WTC11 (cell line): ENCODE results near the gene BCAS3. TPM values are rescaled to one million over a fixed set of nuclear protein-coding genes. Genes with fewer than 3 reads are reported as not detected.

ENCODE experiments used
- ATAC-seq: fragments of 200-7000 bp; cut with Tn5 transposase; 2 replicates; pipeline ENCODE4 v1.10.0; 2021; ENCODE audit warnings: mild to moderate bottlenecking, moderate library complexity
- CTCF ChIA-PET: fragments of 300-600 bp; sonication (Branson Sonifier 250); formaldehyde crosslinking; loops from one replicate; lab custom pipeline; 2021; ENCODE audit warnings: antibody characterized with exemption; lab: Charles Lee
- POLR2A ChIA-PET: fragments of 350-600 bp; sonication (Branson Sonifier 250); formaldehyde crosslinking; loops from one replicate; lab custom pipeline; 2021; ENCODE audit warnings: antibody characterized with exemption; lab: Charles Lee
- DNase-seq: peaks from one replicate; pipeline ENCODE4 v3.0.0; 2021; ENCODE audit warnings: low spot score
- H3K27ac Mint-ChIP-seq: 2 replicates; pipeline ENCODE4 v1.8.0; 2021; ENCODE audit warnings: mixed read lengths
- H3K27me3 Mint-ChIP-seq: 2 replicates; pipeline ENCODE4 v1.8.0; 2021; ENCODE audit warnings: low read depth, mild to moderate bottlenecking, moderate library complexity, mixed read lengths
- H3K36me3 Mint-ChIP-seq: 2 replicates; pipeline ENCODE4 v1.8.0; 2021; ENCODE audit warnings: mixed read lengths
- H3K4me1 Mint-ChIP-seq: 2 replicates; pipeline ENCODE4 v1.8.0; 2022; ENCODE audit warnings: mixed read lengths
- H3K4me3 Mint-ChIP-seq: 2 replicates; pipeline ENCODE4 v1.8.0; 2021; ENCODE audit warnings: mild to moderate bottlenecking, moderate library complexity, mixed read lengths
- H3K9me3 Mint-ChIP-seq: 2 replicates; pipeline ENCODE4 v1.8.0; 2021; ENCODE audit warnings: mixed read lengths
- ATF1 ChIP-seq: sonication (generic); formaldehyde crosslinking; IDR thresholded peaks from 2 replicates; pipeline ENCODE4 v1.8.1; 2023; ENCODE audit warnings: mild to moderate bottlenecking, moderate library complexity, missing genetic modification reagents
- ATF6 ChIP-seq: sonication (generic); formaldehyde crosslinking; IDR thresholded peaks from 2 replicates; pipeline ENCODE4 v1.8.1; 2023; ENCODE audit warnings: mild to moderate bottlenecking, missing genetic modification reagents
- CDX4 ChIP-seq: fragments of 250-450 bp; sonication (Bioruptor Pico); IDR thresholded peaks from 2 replicates; pipeline ENCODE4 v1.9.0; 2021; ENCODE audit warnings: moderate library complexity, mild to moderate bottlenecking, inconsistent platforms, borderline replicate concordance
- CREM ChIP-seq: sonication (generic); formaldehyde crosslinking; IDR thresholded peaks from 2 replicates; pipeline ENCODE4 v1.8.1; 2022; ENCODE audit warnings: mild to moderate bottlenecking, missing genetic modification reagents, moderate library complexity
- E2F5 ChIP-seq: sonication (generic); formaldehyde crosslinking; IDR thresholded peaks from 2 replicates; pipeline ENCODE4 v1.8.1; 2022; ENCODE audit warnings: mild to moderate bottlenecking, moderate library complexity, missing genetic modification reagents
- EMX1 ChIP-seq: fragments of 250-450 bp; sonication (Bioruptor Pico); IDR thresholded peaks from 2 replicates; pipeline ENCODE4 v1.8.0; 2021; ENCODE audit warnings: mild to moderate bottlenecking
- FOXP4 ChIP-seq: sonication (generic); formaldehyde crosslinking; IDR thresholded peaks from 2 replicates; pipeline ENCODE4 v1.8.0; 2022; ENCODE audit warnings: mild to moderate bottlenecking, missing genetic modification reagents
- JAZF1 ChIP-seq: fragments of 250-450 bp; sonication (Bioruptor Pico); IDR thresholded peaks from 2 replicates; pipeline ENCODE4 v1.9.0; 2021; ENCODE audit warnings: moderate library complexity, mild to moderate bottlenecking, inconsistent platforms
- KAT7 ChIP-seq: sonication (generic); formaldehyde crosslinking; IDR thresholded peaks from 2 replicates; pipeline ENCODE4 v1.8.1; 2023; ENCODE audit warnings: missing genetic modification reagents, mild to moderate bottlenecking, borderline replicate concordance
- MLX ChIP-seq: sonication (generic); formaldehyde crosslinking; IDR thresholded peaks from 2 replicates; pipeline ENCODE4 v1.8.1; 2023; ENCODE audit warnings: mild to moderate bottlenecking, missing genetic modification reagents, moderate library complexity
- MXD4 ChIP-seq: fragments of 250-450 bp; sonication (Bioruptor Pico); IDR thresholded peaks from 2 replicates; pipeline ENCODE4 v1.8.0; 2021; ENCODE audit warnings: mild to moderate bottlenecking, moderate library complexity, borderline replicate concordance
- MYBL2 ChIP-seq: sonication (generic); formaldehyde crosslinking; IDR thresholded peaks from 2 replicates; pipeline ENCODE4 v1.8.1; 2023; ENCODE audit warnings: mild to moderate bottlenecking, moderate library complexity, missing genetic modification reagents
- NFYB ChIP-seq: sonication (generic); formaldehyde crosslinking; conservative IDR thresholded peaks from 2 replicates; pipeline ENCODE4 v1.8.0; 2022; ENCODE audit warnings: low read depth, missing genetic modification reagents
- SOX15 ChIP-seq: fragments of 250-450 bp; sonication (Bioruptor Pico); IDR thresholded peaks from 2 replicates; pipeline ENCODE4 v1.9.0; 2021; ENCODE audit warnings: mild to moderate bottlenecking
- SP1 ChIP-seq: sonication (generic); formaldehyde crosslinking; conservative IDR thresholded peaks from 2 replicates; pipeline ENCODE4 v1.8.1; 2022; ENCODE audit warnings: missing genetic modification reagents
- STAT6 ChIP-seq: sonication (generic); formaldehyde crosslinking; conservative IDR thresholded peaks from 2 replicates; pipeline ENCODE4 v1.8.1; 2023; ENCODE audit warnings: mild to moderate bottlenecking, low read depth, missing genetic modification reagents, moderate library complexity
- TP53 ChIP-seq: sonication (generic); formaldehyde crosslinking; IDR thresholded peaks from 2 replicates; pipeline ENCODE4 v1.8.1; 2023; ENCODE audit warnings: mild to moderate bottlenecking, missing genetic modification reagents
- ZNF232 ChIP-seq: sonication (generic); formaldehyde crosslinking; IDR thresholded peaks from 2 replicates; pipeline ENCODE4 v1.8.0; 2022; ENCODE audit warnings: mild to moderate bottlenecking, missing genetic modification reagents
- ZNF396 ChIP-seq: fragments of 250-450 bp; sonication (Bioruptor Pico); IDR thresholded peaks from 2 replicates; pipeline ENCODE4 v1.8.0; 2021; ENCODE audit warnings: mild to moderate bottlenecking, moderate library complexity, borderline replicate concordance
- total RNA-seq: library from RNA; stranded (reverse); gene quantifications from 3 replicates; pipeline ENCODE4 v1.2.3, GENCODE V29; 2021

The BCAS3 gene
- total RNA-seq, 1 experiment from 2014 or later, result 15.5 TPM

- TF ChIP-seq MLX, result no peak
- no peak for TF ChIP-seq ZNF396 (CRISPR knock-in tag)
- TF ChIP-seq MXD4, result no peak
- no peak for TF ChIP-seq KAT7 (CRISPR knock-in tag)
- TF ChIP-seq JAZF1 (CRISPR knock-in tag), result no peak
- H3K4me3 Mint-ChIP-seq, result no peak overlapping the region
- CTCF ChIA-PET, result interaction anchor here (1.1 kb wide), 1 partner anchor 89 kb away, joined by 3 read pairs; no protein-coding TSS in a partner anchor
Measured at GRCh38 chr17:61260071-61260797, 582.6 kb downstream of the BCAS3 start.

GRCh38 chr17:61261001-61261637, 583.5 kb downstream of the BCAS3 start:
- ChIA-PET CTCF (interaction anchor here (1.1 to 1.8 kb wide), 2 partner anchors 88 to 98 kb away, joined by 3 to 5 read pairs; no protein-coding TSS in a partner anchor), POLR2A (no interaction called here)
- ATAC-seq (no peak), DNase-seq (no peak)
- H3K27me3 Mint-ChIP-seq, result no peaks in the 10 kb centered on the region
- H3K9me3 Mint-ChIP-seq, result no peaks in the 10 kb centered on the region
- no peaks in the 10 kb centered on the region for H3K36me3 Mint-ChIP-seq
- no peak overlapping the region for H3K4me3 Mint-ChIP-seq
- no peak for TF ChIP-seq MXD4
- TF ChIP-seq CDX4 (CRISPR knock-in tag), result no peak
- TF ChIP-seq SP1 (CRISPR knock-in tag), result no peak
- TF ChIP-seq STAT6 (CRISPR knock-in tag), result no peak
- no peak for TF ChIP-seq MYBL2
- TF ChIP-seq SOX15, result no peak
- no peak for TF ChIP-seq E2F5
- no peak for TF ChIP-seq TP53 (CRISPR knock-in tag)
- no peak for TF ChIP-seq NFYB (CRISPR knock-in tag)
- peaks cover 7% of the 10 kb centered on the region for H3K4me1 Mint-ChIP-seq
- no peak overlapping the region for H3K27ac Mint-ChIP-seq

More at GRCh38 chr17:61260071-61260797, 582.6 kb downstream of the BCAS3 start:
- no peaks in the 10 kb centered on the region for H3K36me3 Mint-ChIP-seq
- no peaks in the 10 kb centered on the region for H3K9me3 Mint-ChIP-seq
- DNase-seq (no peak), ATAC-seq (no peak)
- 0 out of 2 replicates have a peak overlapping the region, but pooled peaks have one; percentile 29 for H3K27ac Mint-ChIP-seq
- peaks cover 7% of the 10 kb centered on the region for H3K4me1 Mint-ChIP-seq
- no peaks in the 10 kb centered on the region for H3K27me3 Mint-ChIP-seq
- POLR2A ChIA-PET, result no interaction called here

- H3K36me3 Mint-ChIP-seq, result no peaks in the 10 kb centered on the region
- POLR2A ChIA-PET, result no interaction called here
- TF ChIP-seq ATF1 (CRISPR knock-in tag) (no peak), NFYB (CRISPR knock-in tag) (no peak), CREM (CRISPR knock-in tag) (no peak), ZNF232 (CRISPR knock-in tag) (no peak), FOXP4 (CRISPR knock-in tag) (no peak), ATF6 (CRISPR knock-in tag) (no peak), EMX1 (CRISPR knock-in tag) (no peak)
Measured at GRCh38 chr17:61265397-61265796, 587.7 kb downstream of the BCAS3 start.

More at GRCh38 chr17:61265397-61265796, 587.7 kb downstream of the BCAS3 start:
- no peak for DNase-seq
- peaks cover 6% of the 10 kb centered on the region for H3K4me1 Mint-ChIP-seq
- H3K9me3 Mint-ChIP-seq, result no peaks in the 10 kb centered on the region
- ATAC-seq, result no peak
- CTCF ChIA-PET, result no interaction called here
- no peak overlapping the region for H3K27ac Mint-ChIP-seq
- H3K27me3 Mint-ChIP-seq, result no peaks in the 10 kb centered on the region
- no peak overlapping the region for H3K4me3 Mint-ChIP-seq
